SU-DHL-6 (cell line): ENCODE results near the gene VAT1.
"Not testable (repeated sequence)": the region's sequence is repeated elsewhere in the genome, so short reads cannot be mapped to it uniquely, and the experiment has no call there.

Source experiments
- EZH2phosphoT487 ChIP-seq: fragments of 200-600 bp; sonication (generic), shearing (Covaris generic); conservative IDR thresholded peaks from 2 replicates; pipeline ENCODE4 v1.6.1; 2018; ENCODE audit warnings: mild to moderate bottlenecking, antibody characterized with exemption, low read length, moderate library complexity, mixed read lengths
- TF ChIP-seq, protein P1 (sequence below): fragments of 200-600 bp; sonication (generic); IDR thresholded peaks from one replicate; pipeline ENCODE4 v1.5.1; 2017; ENCODE audit warnings: antibody characterized with exemption, mild to moderate bottlenecking, low read length, moderate library complexity; ENCODE audit not compliant: insufficient read depth, poor library complexity, severe bottlenecking

DNA sequence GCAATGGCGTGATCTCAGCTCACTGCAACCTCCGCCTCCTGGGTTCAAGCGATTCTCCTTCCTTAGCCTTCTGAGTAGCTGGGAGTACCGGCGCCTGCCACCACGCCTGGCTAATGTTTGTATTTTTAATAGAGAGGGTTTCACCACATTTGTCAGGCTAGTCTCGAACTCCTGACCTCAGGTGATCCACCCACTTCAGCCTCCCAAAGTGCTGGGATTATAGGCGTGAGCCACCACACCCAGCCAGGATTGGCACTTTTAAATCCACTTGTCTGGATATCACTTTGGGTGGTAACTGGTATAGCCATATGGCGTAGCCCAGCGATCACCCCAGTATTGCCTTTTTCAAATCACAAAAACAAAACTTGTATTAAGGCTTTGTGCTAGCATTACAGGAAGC lies 28.3 kb downstream of the VAT1 start:
- TF ChIP-seq, protein P1, sequence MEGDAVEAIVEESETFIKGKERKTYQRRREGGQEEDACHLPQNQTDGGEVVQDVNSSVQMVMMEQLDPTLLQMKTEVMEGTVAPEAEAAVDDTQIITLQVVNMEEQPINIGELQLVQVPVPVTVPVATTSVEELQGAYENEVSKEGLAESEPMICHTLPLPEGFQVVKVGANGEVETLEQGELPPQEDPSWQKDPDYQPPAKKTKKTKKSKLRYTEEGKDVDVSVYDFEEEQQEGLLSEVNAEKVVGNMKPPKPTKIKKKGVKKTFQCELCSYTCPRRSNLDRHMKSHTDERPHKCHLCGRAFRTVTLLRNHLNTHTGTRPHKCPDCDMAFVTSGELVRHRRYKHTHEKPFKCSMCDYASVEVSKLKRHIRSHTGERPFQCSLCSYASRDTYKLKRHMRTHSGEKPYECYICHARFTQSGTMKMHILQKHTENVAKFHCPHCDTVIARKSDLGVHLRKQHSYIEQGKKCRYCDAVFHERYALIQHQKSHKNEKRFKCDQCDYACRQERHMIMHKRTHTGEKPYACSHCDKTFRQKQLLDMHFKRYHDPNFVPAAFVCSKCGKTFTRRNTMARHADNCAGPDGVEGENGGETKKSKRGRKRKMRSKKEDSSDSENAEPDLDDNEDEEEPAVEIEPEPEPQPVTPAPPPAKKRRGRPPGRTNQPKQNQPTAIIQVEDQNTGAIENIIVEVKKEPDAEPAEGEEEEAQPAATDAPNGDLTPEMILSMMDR, result not testable (repeated sequence)
- TF ChIP-seq EZH2phosphoT487, result not testable (repeated sequence)
